GM10248 (cell line): ENCODE measurements around the gene SP140L.
"Not testable (repeated sequence)": the region's sequence is repeated elsewhere in the genome, so short reads cannot be mapped to it uniquely, and the experiment has no call there.

Experiments
- CTCF ChIA-PET: fragments of 300-600 bp; sonication (Branson Sonifier 250); formaldehyde crosslinking; extraction: SDS; loops from one replicate; lab custom pipeline; 2021; ENCODE audit warnings: antibody characterized with exemption; lab: Yijun Ruan, JAX
- POLR2A ChIA-PET: fragments of 350-650 bp; sonication (Branson Sonifier 250); formaldehyde crosslinking; extraction: SDS; loops from one replicate; lab custom pipeline; 2020; ENCODE audit warnings: antibody characterized with exemption; lab: Yijun Ruan, JAX
- DNase-seq: peaks from one replicate; pipeline ENCODE4 v3.0.0; 2012; ENCODE audit errors: extremely low spot score
- CTCF ChIP-seq: IDR thresholded peaks from 2 replicates; pipeline ENCODE4 v1.5.1; 2012; ENCODE audit warnings: mild to moderate bottlenecking, low read depth; ENCODE audit errors: extremely low read depth, missing control alignments, control extremely low read depth

SP140L gene

GRCh38 chr2:230360028-230360427 is 33.0 kb downstream of the SP140L start:
- ChIA-PET POLR2A (interaction anchor here (0.6 kb wide), 1 partner anchor 108 kb away, joined by 3 read pairs; no protein-coding TSS in a partner anchor), CTCF (interaction anchor here (1.4 kb wide), 1 partner anchor 9 kb away, joined by 4 read pairs; no protein-coding TSS in a partner anchor)
- no peak for TF ChIP-seq CTCF
- DNase-seq = no peak

DNA sequence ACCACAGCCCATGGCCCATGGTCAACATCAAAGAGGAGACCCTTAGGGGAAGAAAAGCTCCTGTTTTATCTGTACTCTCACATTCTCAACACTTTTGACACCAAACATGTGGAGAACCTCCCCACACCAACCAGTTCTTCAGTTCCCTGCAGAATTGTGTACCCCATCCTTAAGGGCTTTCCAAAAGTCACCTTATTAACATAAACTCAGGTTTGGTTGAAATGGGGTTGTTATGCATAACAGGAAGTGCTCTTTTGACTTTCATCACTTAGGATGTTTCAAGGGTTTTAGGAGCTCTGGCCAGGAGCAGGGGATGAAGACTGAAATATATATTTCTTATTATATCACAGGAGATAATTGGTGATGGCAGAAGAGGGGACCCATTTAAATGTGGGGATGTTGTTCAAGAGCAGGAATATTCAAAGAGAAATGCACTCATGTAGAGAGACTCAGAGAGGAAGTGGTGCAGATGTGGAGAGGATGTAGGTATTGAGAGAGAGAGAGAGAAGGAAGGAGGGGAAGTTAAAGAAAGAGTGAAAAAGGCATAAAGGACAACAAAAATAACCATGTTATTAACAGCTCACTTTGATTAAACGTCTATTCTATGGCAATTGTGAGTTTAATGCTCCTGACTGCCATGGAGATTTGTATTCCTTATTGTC is 35.2 kb downstream of the SP140L start:
- DNase-seq = no peak
- ChIA-PET CTCF (no interaction called here), POLR2A (no interaction called here)
- TF ChIP-seq CTCF = no peak

- ChIA-PET POLR2A (no interaction called here), CTCF (no interaction called here)
- no peak for TF ChIP-seq CTCF
- DNase-seq = no peak
Observed at GRCh38 chr2:230382108-230382507, 55.1 kb downstream of the SP140L start.

GRCh38 chr2:230383453-230383852 is 56.5 kb downstream of the SP140L start:
- TF ChIP-seq CTCF = no peak
- DNase-seq = no peak
- ChIA-PET CTCF (no interaction called here), POLR2A (no interaction called here)

GRCh38 chr2:230384986-230385385 is 58.0 kb downstream of the SP140L start:
- DNase-seq = no peak
- ChIA-PET POLR2A (no interaction called here), CTCF (interaction anchor here (1.3 kb wide), 1 partner anchor 16 kb away, joined by 3 read pairs; no protein-coding TSS in a partner anchor)
- TF ChIP-seq CTCF = no peak

DNA sequence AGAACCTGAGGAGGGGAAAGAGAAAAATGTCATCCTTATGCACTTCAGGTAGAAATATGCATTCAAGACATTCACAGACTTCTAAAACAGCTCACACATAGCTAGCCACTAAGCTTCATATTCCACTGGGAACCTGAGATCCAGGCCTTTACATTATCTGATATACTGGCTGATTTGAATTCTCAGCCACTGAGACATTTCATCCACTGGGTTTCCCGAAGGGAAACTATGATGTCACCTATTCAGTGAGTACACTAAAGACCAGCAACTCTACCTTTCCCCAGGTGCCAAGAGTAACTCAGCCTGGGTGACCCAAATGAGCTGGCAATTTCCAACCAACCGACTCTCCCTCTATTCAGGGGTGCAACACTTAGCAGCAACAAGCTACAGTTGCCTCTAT is 67.3 kb downstream of the SP140L start:
- no peak for TF ChIP-seq CTCF
- DNase-seq = no peak
- POLR2A ChIA-PET = no interaction called here
- CTCF ChIA-PET = interaction anchor here (0.8 kb wide), 1 partner anchor 14 kb away, joined by 3 read pairs; no protein-coding TSS in a partner anchor

- DNase-seq, POLR2A ChIA-PET: not testable (repeated sequence)
- CTCF ChIA-PET = interaction anchor here (1.3 kb wide), 1 partner anchor 9 kb away, joined by 3 read pairs; no protein-coding TSS in a partner anchor
Observed at GRCh38 chr2:230398698-230399097, 71.7 kb downstream of the SP140L start.
